IMR-90 (cell line): ENCODE measurements around the gene PPP6C. TPM values are rescaled to one million over a fixed set of nuclear protein-coding genes. Genes with fewer than 3 reads are reported as not detected.
A peak's percentile ranks its signal among the peaks of the same experiment; 100 is the strongest.

Source experiments
- ATAC-seq: fragments of 200-7000 bp; cut with Tn5 transposase; 2 replicates; pipeline ENCODE4 v1.9.1; 2020; ENCODE audit warnings: low read depth, mild to moderate bottlenecking, moderate library complexity
- BruUV-seq: library from RNA; stranded (reverse); fragments of 400-500 nt; replicated peaks from 2 replicates; lab custom pipeline; 2021; lab: Mats Ljungman, UMichigan
- CTCF ChIA-PET: fragments of 300-600 bp; formaldehyde crosslinking; extraction: SDS; loops from one replicate; lab custom pipeline; 2021; ENCODE audit warnings: antibody characterized with exemption; lab: Yijun Ruan, JAX
- POLR2A ChIA-PET: fragments of 300-600 bp; sonication (Branson Sonifier 250); formaldehyde crosslinking; loops from one replicate; lab custom pipeline; 2022; ENCODE audit warnings: antibody characterized with exemption; ENCODE audit not compliant: unreplicated experiment; lab: Charles Lee
- DNase-seq: peaks from one replicate; pipeline ENCODE4 v3.0.0; 2013
- H2AFZ ChIP-seq: replicated peaks from 2 replicates; pipeline ENCODE3; 2013; ENCODE audit warnings: low read length, mild to moderate bottlenecking; ENCODE audit not compliant: poor library complexity
- H2AK5ac ChIP-seq: 2 replicates; pipeline ENCODE4 v1.6.1; 2013; ENCODE audit warnings: low read depth, low read length, inconsistent platforms
- H2AK9ac ChIP-seq: replicated peaks from 2 replicates; pipeline ENCODE3; 2013; ENCODE audit warnings: mild to moderate bottlenecking, low read depth, low read length, moderate library complexity; ENCODE audit not compliant: poor library complexity
- H2BK120ac ChIP-seq: 2 replicates; pipeline ENCODE4 v1.6.1; 2013; ENCODE audit warnings: low read depth, low read length, inconsistent platforms
- H2BK15ac ChIP-seq: 3 replicates; pipeline ENCODE4 v1.6.1; 2013; ENCODE audit warnings: low read depth, low read length, inconsistent platforms
- H2BK20ac ChIP-seq: 2 replicates; pipeline ENCODE4 v1.6.1; 2013; ENCODE audit warnings: low read depth, mild to moderate bottlenecking, inconsistent platforms, low read length, moderate library complexity
- H2BK5ac ChIP-seq: 2 replicates; pipeline ENCODE4 v1.6.1; 2013; ENCODE audit warnings: mild to moderate bottlenecking, low read depth, low read length, inconsistent platforms; ENCODE audit not compliant: poor library complexity, severe bottlenecking
- H3K14ac ChIP-seq: replicated peaks from 2 replicates; pipeline ENCODE4 v1.6.1; 2013; ENCODE audit warnings: low read depth, low read length, inconsistent platforms
- H3K18ac ChIP-seq: 2 replicates; pipeline ENCODE4 v1.6.1; 2013; ENCODE audit warnings: low read depth, low read length, control low read depth
- H3K23ac ChIP-seq: 2 replicates; pipeline ENCODE4 v1.6.1; 2013; ENCODE audit warnings: low read depth, low read length, inconsistent platforms
- H3K27ac ChIP-seq: 2 replicates; pipeline ENCODE4 v1.5.1; 2013; ENCODE audit warnings: mild to moderate bottlenecking, control low read depth, low read length; ENCODE audit not compliant: insufficient read depth
- H3K27me3 ChIP-seq: 2 replicates; pipeline ENCODE4 v1.6.1; 2013; ENCODE audit warnings: low read length; ENCODE audit not compliant: control insufficient read depth, insufficient read depth
- H3K36me3 ChIP-seq: 2 replicates; pipeline ENCODE4 v1.6.1; 2013; ENCODE audit warnings: low read length, mixed read lengths; ENCODE audit not compliant: control insufficient read depth, insufficient read depth
- H3K4ac ChIP-seq: 2 replicates; pipeline ENCODE4 v1.6.1; 2013; ENCODE audit warnings: low read depth, low read length, inconsistent platforms
- H3K4me1 ChIP-seq: 2 replicates; pipeline ENCODE4 v1.6.1; 2013; ENCODE audit warnings: low read length, mixed read lengths; ENCODE audit not compliant: control insufficient read depth, insufficient read depth
- H3K4me2 ChIP-seq: 2 replicates; pipeline ENCODE4 v1.6.1; 2013; ENCODE audit warnings: low read depth, mild to moderate bottlenecking, control low read depth, low read length, moderate library complexity
- H3K4me3 ChIP-seq: 2 replicates; pipeline ENCODE4 v1.5.1; 2013; ENCODE audit warnings: low read depth, mild to moderate bottlenecking, control low read depth, low read length, moderate library complexity; ENCODE audit not compliant: insufficient read depth
- H3K56ac ChIP-seq: 2 replicates; pipeline ENCODE4 v1.6.1; 2013; ENCODE audit warnings: low read length, inconsistent platforms; ENCODE audit not compliant: insufficient read depth; ENCODE audit errors: extremely low read depth
- H3K79me1 ChIP-seq, 2 experiments: 2 replicates each; pipeline ENCODE4 v1.6.1; 2013; ENCODE audit warnings: low read length in 2 of 2, inconsistent platforms in 1 of 2, low read depth in 1 of 2
- H3K9ac ChIP-seq: 2 replicates; pipeline ENCODE4 v1.6.1; 2013; ENCODE audit warnings: low read depth, low read length, control low read depth
- H3K9me1 ChIP-seq: 2 replicates; pipeline ENCODE4 v1.6.1; 2013; ENCODE audit warnings: low read length, inconsistent platforms; ENCODE audit not compliant: insufficient read depth
- H3K9me3 ChIP-seq: 2 replicates; pipeline ENCODE4 v1.6.1; 2013; ENCODE audit warnings: low read length; ENCODE audit not compliant: control insufficient read depth, insufficient read depth
- H4K20me1 ChIP-seq: 2 replicates; pipeline ENCODE4 v1.6.1; 2013; ENCODE audit warnings: low read length, inconsistent platforms; ENCODE audit not compliant: insufficient read depth
- H4K5ac ChIP-seq: 2 replicates; pipeline ENCODE4 v1.6.1; 2013; ENCODE audit warnings: mild to moderate bottlenecking, low read depth, low read length, control low read depth
- H4K8ac ChIP-seq, 2 experiments: 2 replicates each; pipeline ENCODE4 v1.6.1; 2013; ENCODE audit warnings: low read depth in 2 of 2, low read length in 2 of 2, control low read depth in 1 of 2, inconsistent platforms in 1 of 2
- H4K91ac ChIP-seq: 2 replicates; pipeline ENCODE4 v1.6.1; 2013; ENCODE audit warnings: low read depth, low read length, inconsistent platforms; ENCODE audit not compliant: insufficient read depth
- CHD1 ChIP-seq: IDR thresholded peaks from 2 replicates; pipeline ENCODE4 v1.6.1; 2012; ENCODE audit warnings: low read depth, low read length, improper control_type of control experiment
- MAZ ChIP-seq: IDR thresholded peaks from 2 replicates; pipeline ENCODE4 v1.6.1; 2012; ENCODE audit warnings: low read depth, mild to moderate bottlenecking, low read length, improper control_type of control experiment, moderate library complexity, borderline replicate concordance
- RAD21 ChIP-seq: IDR thresholded peaks from 2 replicates; pipeline ENCODE4 v1.6.1; 2012; ENCODE audit warnings: low read length, improper control_type of control experiment
- RFX5 ChIP-seq: IDR thresholded peaks from 2 replicates; pipeline ENCODE4 v1.8.0; 2012; ENCODE audit warnings: low read depth, mild to moderate bottlenecking, low read length, moderate library complexity
- WGBS, 2 experiments: methylation state at CpG; one replicate each; pipeline versions ENCODE4 v1.1.5 to v1.1.7; 2013; ENCODE audit warnings: missing lambda C conversion rate in 2 of 2; ENCODE audit not compliant: insufficient read length in 1 of 2; ENCODE audit errors: extremely low coverage in 2 of 2; 5-methylcytosine and 5-hydroxymethylcytosine counted together
- dilution Hi-C: fragments of 300-500 bp; cut with HindIII; formaldehyde crosslinking; loops from one replicate; pipeline ENCODE4 v1.14.3; 2018; ENCODE audit warnings: low sequenced_read_pairs; ENCODE audit not compliant: unreplicated experiment
- in situ Hi-C: fragments of 300-500 bp; cut with MboI; formaldehyde crosslinking; loops from 3 replicates; pipeline ENCODE4 v1.14.3; 2019; ENCODE audit warnings: low sequenced_read_pairs, inconsistent platforms, mixed read lengths
- intact Hi-C: fragments of 100-400 bp; cut with micrococcal nuclease; formaldehyde crosslinking; loops from 2 replicates; pipeline ENCODE4 v1.10.0; 2022
- polyA plus RNA-seq, 3 experiments: library from polyadenylated mRNA; depleted of rRNA; stranded (reverse); fragments of >200 nt; gene quantifications; 2 replicates each; pipeline ENCODE4 v1.2.3, GENCODE V29; 2012; ENCODE audit warnings: low replicate concordance in 1 of 3
- total RNA-seq: library from RNA; depleted of rRNA; stranded (reverse); fragments of >200 nt; gene quantifications from 2 replicates; pipeline ENCODE4 v1.2.3, GENCODE V29; 2012

Gene PPP6C
- total and polyA plus RNA-seq, 2 of the 4 experiments (the other 2 are of a cell fraction) = 14.5 to 15.4 TPM

- ChIA-PET POLR2A (no interaction called here), CTCF (no interaction called here)
- Histone ChIP-seq H3K9me3 (no peaks in the 10 kb centered on the region), H2AFZ (peak overlapping the region; percentile 88), H3K9ac (peak overlapping the region; percentile 89), H3K14ac (0 out of 2 replicates have a peak overlapping the region, but pooled peaks have one; percentile 9), H2BK5ac (no peak overlapping the region), H3K4me1 (peaks cover 4% of the 10 kb centered on the region; the same call in 1 of the 2 replicates), H3K27ac (peak overlapping the region; percentile 77), H3K4me2 (peak overlapping the region; percentile 98), H2BK20ac (no peak overlapping the region), H3K9me1 (no peaks in the 10 kb centered on the region; the same call in 1 of the 2 replicates), H4K91ac (no peak overlapping the region), H2AK5ac (peak overlapping the region; percentile 83), H3K56ac (peak overlapping the region; percentile 49; the same call in 1 of the 2 replicates), H4K5ac (no peak overlapping the region), H4K8ac (peak overlapping the region; percentile 59 to 91; a peak in 2 of 4 replicates), H3K4me3 (peak overlapping the region; percentile 63), H2AK9ac (peak overlapping the region; percentile 35), H3K4ac (peak overlapping the region; percentile 75), H4K20me1 (peaks cover 32% of the 10 kb centered on the region), H3K23ac (peak overlapping the region; percentile 64), H3K27me3 (no peaks in the 10 kb centered on the region), H3K36me3 (no peaks in the 10 kb centered on the region), H2BK15ac (no peak overlapping the region), H2BK120ac (no peak overlapping the region), H3K18ac (no peak overlapping the region), H3K79me1 (peaks cover 6 to 42% of the 10 kb centered on the region in 2 experiments; a peak in 3 of 4 replicates)
- BruUV-seq = TSS peak; percentile 62
- intact Hi-C loops = no loop called here
- no peak for TF ChIP-seq RFX5
- 0 out of 2 replicates have a peak, but pooled peaks have one; percentile 14 for TF ChIP-seq MAZ
- no peak for TF ChIP-seq RAD21
- TF ChIP-seq CHD1 = 0 out of 2 replicates have a peak, but pooled peaks have one; percentile 77
- DNase-seq = no peak
- 0% methylated on average over 6 of the region's 26 CpGs; no CpG with 5 or more reads in 1 of the 2 experiments for WGBS, 2 experiments
- dilution Hi-C loops = no loop called here
- no peak; the same call in 1 of the 2 replicates for ATAC-seq
- in situ Hi-C loops = no loop called here
Observed at GRCh38 chr9:125189011-125189360, 617 bp downstream of the PPP6C start.
